ENCODE data around the gene PSEN2.

DNA sequence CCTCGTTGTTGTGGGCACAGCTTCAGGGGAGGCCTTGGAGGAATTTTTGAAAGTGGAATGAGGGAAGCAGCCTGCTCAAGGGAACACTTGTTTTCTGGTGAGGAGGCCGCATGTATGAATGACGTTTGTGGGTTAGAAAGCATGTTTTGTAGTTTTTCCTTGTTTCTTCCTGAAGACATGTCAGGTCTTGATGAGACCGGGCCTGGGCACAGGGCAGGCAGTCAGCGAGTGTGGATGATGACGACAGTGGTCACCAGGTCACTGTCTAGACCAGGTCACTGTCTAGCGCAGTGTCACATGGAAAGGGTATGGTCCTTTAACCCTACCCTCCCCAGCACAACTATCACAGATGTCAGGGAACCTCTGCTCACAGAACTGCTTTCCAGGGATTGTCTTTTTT lies 7.3 kb downstream of the PSEN2 start:
- TF ChIP-seq, protein P1, sequence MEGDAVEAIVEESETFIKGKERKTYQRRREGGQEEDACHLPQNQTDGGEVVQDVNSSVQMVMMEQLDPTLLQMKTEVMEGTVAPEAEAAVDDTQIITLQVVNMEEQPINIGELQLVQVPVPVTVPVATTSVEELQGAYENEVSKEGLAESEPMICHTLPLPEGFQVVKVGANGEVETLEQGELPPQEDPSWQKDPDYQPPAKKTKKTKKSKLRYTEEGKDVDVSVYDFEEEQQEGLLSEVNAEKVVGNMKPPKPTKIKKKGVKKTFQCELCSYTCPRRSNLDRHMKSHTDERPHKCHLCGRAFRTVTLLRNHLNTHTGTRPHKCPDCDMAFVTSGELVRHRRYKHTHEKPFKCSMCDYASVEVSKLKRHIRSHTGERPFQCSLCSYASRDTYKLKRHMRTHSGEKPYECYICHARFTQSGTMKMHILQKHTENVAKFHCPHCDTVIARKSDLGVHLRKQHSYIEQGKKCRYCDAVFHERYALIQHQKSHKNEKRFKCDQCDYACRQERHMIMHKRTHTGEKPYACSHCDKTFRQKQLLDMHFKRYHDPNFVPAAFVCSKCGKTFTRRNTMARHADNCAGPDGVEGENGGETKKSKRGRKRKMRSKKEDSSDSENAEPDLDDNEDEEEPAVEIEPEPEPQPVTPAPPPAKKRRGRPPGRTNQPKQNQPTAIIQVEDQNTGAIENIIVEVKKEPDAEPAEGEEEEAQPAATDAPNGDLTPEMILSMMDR (IDR thresholded peaks at IDR 0.05), result no peak
- TF ChIP-seq POLR2AphosphoS5 (IDR thresholded peaks at IDR 0.05) (no peak), POLR2A (IDR thresholded peaks at IDR 0.05) (no peak)
